GM18520 (cell line): ENCODE results near the gene KCNJ12.

Source experiments
- ATAC-seq: cut with Tn5 transposase; IDR thresholded peaks from one replicate; pipeline ENCODE4 v1.9.1; 2021; ENCODE audit not compliant: unreplicated experiment

Gene KCNJ12

DNA sequence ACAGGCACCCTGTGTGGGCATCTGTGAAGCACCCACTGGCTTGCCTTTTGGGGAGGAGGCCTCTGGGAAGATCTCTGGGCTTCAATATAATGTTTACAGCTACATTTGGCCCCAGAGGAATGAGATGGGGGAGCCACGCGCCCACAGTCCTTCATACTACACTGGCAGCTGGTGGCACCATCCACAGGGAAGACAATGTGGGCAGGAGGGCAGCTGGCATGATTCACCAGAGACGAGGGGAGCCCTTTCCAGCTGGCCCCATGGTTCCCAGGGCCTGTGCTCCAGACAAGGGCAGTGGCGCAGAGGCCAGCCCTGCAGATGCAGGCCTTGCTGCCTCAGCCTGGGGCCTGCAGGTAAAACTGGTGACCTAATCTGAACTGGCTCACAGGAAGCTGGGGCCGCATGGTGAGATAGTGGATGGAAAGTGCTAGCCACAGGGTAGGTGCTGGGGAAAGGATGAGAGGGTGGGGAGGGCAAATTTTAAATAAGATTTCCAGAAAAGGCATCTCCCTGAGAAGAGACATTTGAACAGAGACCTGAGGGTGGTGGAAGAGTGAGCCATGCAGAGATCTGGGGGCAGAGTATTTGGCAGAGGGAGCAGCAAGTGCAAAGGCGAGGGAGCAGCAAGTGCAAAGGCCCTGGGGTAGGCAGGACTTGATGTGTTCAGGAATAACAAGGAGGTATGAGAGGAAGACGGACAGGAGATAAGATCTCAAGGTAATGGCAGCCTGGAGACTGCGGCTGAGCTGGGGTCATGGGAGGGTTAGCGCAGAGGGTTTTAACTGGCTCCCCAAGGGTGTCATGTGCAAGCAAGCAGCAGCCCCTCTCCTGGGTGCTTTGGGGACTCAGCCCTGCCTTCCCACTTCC is 12.1 kb upstream of the KCNJ12 start:
- no peak for ATAC-seq

DNA sequence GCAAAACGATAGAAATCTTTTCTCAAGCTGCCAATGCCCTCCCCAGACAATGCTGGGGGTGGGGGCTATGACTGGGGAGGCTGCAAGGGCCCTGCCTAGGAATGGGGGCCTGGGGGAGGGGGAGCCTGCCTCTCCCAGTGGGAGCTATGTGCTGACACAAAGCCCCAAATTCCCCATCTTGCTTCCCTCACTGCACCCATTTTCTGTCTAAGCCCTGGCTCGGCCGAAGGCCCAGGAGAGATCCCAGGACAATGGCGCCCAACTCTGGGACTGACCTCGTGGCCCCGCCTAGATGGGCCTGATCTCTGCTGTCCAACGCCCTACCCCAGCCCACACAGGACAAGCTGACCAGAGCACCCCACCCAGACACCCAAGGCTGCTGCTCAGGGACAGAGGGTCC is 11.1 kb upstream of the KCNJ12 start:
- no peak for ATAC-seq

DNA sequence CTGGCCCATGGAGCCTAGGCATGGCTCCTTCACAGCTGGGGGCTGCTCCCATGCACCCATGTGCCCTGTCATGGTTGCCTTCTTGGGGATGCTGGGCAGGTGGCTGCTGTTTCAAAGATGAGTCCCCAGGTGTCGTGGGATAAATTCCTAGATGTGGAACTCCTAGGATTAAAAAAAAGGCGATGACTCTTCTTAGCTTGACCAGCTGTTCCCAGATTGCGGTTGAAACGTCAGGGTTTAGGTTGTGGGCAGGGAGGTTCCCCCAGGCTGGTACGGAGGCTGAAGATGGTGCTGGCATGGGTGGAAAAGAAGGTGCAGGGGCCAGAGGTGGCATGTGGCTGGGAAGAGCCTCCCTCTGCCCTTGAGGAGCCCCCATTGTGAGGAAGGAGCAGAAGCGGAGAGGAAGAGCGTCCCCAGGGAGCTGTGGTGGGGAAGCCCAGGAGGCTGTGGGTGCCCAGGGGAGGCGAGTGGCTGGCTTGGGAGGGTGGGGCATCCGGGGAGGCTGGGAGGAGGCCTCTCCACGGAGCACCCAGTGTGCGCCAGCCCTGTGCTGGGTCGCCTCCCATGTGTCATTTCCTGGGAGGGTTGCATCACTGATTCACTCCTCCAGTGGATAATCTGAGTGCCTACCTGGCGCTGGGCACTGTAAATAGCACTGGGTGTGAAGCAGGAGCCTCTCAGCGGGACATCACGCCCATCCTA is 7.5 kb upstream of the KCNJ12 start:
- no peak for ATAC-seq

- no peak for ATAC-seq
These were observed 6.8 kb upstream of the KCNJ12 start for GRCh38 chr17:21369395-21369794.

- no peak for ATAC-seq
These were observed 5.7 kb upstream of the KCNJ12 start for GRCh38 chr17:21370430-21370829.

- no peak for ATAC-seq
These were observed 4.6 kb upstream of the KCNJ12 start for GRCh38 chr17:21371511-21372081.

GRCh38 chr17:21372256-21372954 is 3.8 kb upstream of the KCNJ12 start:
- ATAC-seq: no peak

GRCh38 chr17:21373036-21373435 is 3.1 kb upstream of the KCNJ12 start:
- no peak for ATAC-seq

DNA sequence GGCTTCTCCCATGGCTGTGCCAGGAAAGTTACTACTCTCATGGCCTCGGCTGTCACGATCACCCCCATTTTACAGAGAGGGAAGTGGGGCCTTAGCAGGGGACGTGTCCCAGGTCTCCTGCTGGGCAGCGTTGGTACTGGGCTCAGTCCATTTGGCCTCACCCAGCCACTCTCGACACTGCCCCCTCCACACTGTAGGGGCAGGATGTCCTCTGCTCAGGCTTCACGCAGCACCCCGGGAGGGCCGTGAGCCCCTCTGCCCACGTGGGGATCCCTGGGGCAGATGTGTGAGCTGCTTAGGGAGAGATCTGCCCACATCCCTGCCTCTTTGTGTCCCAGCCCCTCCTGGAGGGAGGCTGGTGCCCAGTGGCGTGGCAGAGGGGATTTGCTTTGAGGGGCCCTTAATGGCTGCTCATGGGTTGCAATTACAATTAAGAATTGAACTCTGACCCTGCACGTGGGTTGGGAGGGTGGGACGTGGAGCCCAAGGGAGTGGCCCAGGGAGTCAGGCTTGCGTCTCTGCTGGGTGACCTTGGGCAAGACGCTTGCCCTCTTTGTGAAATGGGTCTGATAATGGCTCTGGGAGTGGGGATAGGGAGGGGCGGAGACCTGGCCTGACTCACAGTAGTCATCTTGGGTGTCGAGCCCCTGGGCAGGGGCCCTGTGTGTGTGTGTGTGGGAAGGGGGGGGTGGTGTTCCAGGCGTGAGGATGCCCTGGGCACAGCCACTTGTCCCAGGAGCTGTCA is 2.3 kb upstream of the KCNJ12 start:
- no peak for ATAC-seq

- ATAC-seq: no peak
These were observed 1.6 kb upstream of the KCNJ12 start for GRCh38 chr17:21374441-21375161.

DNA sequence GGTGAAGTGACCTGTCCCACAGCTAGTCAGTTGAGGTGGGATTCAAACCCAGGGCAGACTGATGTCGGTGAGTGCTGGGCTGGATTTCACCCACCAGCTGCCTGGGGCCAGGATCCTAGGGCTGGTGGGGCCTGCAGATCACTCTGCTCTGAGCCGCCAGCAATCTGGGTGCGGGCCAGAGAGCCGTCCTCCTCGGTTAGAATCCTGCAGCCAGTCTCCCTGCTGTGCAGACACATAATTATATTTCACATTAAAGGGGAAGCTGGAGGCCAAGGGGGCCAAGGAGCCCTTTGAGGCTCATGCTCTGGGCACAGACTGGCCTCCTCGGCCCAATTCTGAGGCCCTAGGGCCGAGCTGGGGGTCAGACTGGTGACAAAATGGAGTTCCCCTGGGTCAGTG is 996 bp upstream of the KCNJ12 start:
- ATAC-seq: no peak

GRCh38 chr17:21375757-21376080 is 438 bp upstream of the KCNJ12 start:
- ATAC-seq: no peak

- no peak for ATAC-seq
These were observed 868 bp downstream of the KCNJ12 start for GRCh38 chr17:21376759-21377690.

DNA sequence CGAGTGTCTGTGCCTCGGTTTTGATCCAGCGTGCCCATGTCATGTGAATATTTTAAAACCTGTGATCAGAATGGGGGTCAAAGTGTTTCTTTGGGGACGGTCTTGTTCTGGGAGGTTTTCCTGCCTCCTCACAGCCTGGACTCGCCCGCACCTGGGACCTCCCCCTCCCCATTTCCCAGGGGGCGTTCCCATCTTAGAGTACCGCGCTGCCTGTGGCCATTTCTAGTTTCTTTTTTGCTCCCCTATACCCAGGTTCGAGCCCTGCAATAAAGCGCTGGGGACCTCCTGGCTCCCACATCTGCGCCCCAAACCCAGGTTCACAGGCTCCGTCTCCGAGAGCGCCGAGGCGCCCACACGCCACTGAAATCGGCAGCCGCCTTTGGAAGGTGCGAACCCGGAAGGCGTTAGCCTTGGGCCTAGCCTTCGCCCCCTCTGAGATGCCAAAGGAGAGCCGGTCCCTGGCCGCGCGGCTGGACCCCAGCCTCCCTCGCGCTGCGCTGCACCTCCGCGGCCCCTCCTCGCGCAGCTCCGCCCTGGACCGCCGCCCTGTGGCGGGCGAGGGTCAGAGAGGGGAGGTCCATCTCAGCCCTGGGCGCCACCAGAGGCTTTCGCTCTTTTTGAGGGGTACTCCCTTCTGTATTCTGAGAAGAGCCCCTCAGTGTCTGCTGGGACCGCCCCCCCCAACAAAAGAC is 1.7 kb downstream of the KCNJ12 start:
- ATAC-seq: no peak

DNA sequence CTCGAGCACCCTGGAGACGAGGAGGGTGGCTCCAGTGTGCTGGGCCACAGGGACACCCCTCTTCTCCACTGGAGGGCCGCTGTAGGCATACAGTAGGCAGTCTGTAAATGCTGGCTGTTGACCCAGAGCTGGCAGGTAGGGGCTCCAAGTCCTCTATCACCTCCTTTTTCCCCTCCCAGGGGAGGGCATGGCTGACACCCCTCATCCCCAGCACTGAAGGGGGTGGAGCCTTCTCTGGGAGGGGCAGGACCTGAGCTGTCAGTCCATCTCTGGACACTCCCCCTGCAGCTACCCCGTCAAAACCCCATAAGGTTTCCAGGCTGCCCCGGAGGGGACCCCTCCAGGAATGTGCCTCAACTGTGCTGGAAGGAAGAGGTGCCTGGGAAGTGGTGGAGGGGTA is 2.4 kb downstream of the KCNJ12 start:
- no peak for ATAC-seq

DNA sequence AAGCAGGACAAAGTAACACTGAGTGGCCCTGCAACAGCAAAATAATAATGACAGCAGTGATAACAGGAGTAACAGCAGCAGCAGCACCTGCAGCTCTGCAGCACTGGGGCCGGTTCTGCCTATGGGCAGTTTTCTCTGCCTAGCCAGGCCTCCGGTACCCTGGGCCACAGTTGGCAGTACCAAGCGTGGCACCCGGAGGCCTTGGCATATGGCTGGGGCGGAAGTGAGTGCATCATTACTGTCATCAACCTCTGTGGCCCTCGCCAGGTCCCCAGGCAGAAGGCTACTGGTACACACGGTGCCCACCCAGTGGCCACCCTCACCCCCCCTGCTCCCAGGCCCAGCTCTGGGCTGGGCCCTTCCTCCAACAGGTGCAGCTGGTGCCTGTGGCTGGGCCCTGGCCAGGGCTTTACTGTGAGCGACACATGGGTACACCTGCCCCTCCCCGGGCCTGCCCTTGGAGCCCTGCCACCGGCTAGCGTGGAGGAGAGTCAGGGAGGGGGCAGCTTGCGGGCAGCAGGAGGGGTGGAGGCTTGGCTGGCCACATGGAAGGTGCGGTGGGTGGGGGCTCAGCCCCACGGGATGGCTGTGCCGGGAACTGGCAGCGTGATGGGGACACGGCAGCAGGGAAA is 3.0 kb downstream of the KCNJ12 start:
- ATAC-seq: no peak

- ATAC-seq: no peak
These were observed 4.5 kb downstream of the KCNJ12 start for GRCh38 chr17:21380659-21381058.

DNA sequence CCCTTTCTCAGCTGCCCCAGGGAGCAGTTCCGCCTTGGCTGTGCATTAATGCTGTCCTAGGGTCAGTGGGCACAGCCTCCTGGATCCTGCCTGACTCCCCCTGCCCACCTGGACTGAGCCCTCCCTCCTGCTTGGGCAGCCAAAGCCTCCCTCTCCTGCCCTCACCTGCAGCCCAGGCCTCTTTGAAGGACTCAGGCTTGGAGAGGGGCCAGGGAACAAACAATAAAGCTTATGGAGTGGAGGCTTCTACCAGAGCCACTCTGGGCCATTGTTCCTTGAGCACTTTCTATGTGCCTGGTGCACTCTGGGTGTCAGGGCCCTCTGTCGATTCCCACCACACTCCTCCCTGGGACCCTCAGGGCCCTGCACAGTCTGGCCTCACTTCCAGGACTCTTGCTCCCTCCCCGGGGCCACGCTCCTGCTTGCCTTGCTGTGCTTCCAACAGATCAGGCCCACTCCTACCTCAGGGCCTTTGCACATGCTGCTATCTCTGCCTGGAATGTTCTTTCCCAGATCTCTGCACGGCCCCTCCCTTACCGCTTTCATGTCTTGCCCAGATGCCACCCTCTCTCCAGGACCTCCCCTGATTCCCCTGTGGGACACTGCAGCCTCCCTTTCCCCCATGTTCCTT is 5.0 kb downstream of the KCNJ12 start:
- no peak for ATAC-seq
